ENCODE results near the gene TMEM14B. TPM values are rescaled to one million over a fixed set of nuclear protein-coding genes. Genes with fewer than 3 reads are reported as not detected.

TMEM14B gene
- total and polyA plus RNA-seq, 9 of the 15 experiments (the other 6 are each of a cell fraction or from before 2014, with no cell fraction given) = 174 to 862 (median 263) TPM

GRCh38 chr6:10722570-10722819 is 25.1 kb upstream of the TMEM14B start (continued):
- TF ChIP-seq AFF4 (CRISPR knock-in tag; IDR thresholded peaks at IDR 0.05) = no peak
- no peak for TF ChIP-seq CBX8 (IDR thresholded peaks at IDR 0.05; ENCODE audit: borderline replicate concordance, extremely low read depth, low read depth, low read length, poor library complexity, severe bottlenecking)
- no peak for TF ChIP-seq ZNF277 (CRISPR knock-in tag; IDR thresholded peaks at IDR 0.05; ENCODE audit: borderline replicate concordance)
- no peak; the same call in 1 of the 2 replicates for TF ChIP-seq HDAC2 (IDR thresholded peaks at IDR 0.05)
- no peak for TF ChIP-seq NR2C1 (IDR thresholded peaks at IDR 0.05)
- TF ChIP-seq NR2C1 (tag; IDR thresholded peaks at IDR 0.05) = peak; percentile 39; the same call in 1 of the 2 replicates
- no peak for TF ChIP-seq ARID4B (CRISPR knock-in tag; IDR thresholded peaks at IDR 0.05)
- TF ChIP-seq MCM2 (IDR thresholded peaks at IDR 0.05; ENCODE audit: low read depth) = no peak
- TF ChIP-seq NELFE (IDR thresholded peaks at IDR 0.05; ENCODE audit: insufficient read depth, insufficient read length) = no peak
- no peak for TF ChIP-seq RB1 (IDR thresholded peaks at IDR 0.05; ENCODE audit: low read depth)
- TF ChIP-seq NFIX (CRISPR knock-in tag; IDR thresholded peaks at IDR 0.05; ENCODE audit: low read depth) = 0 out of 2 replicates have a peak, but pooled peaks have one; percentile 17
- no peak for TF ChIP-seq RBFOX2 (IDR thresholded peaks at IDR 0.05; ENCODE audit: low read depth, low read length)
- 0 out of 2 replicates have a peak, but pooled peaks have one; percentile 54 for TF ChIP-seq ERF (CRISPR knock-in tag; IDR thresholded peaks at IDR 0.05)
- TF ChIP-seq NCOA1 (IDR thresholded peaks at IDR 0.05; ENCODE audit: low read depth) = no peak
- TF ChIP-seq DEAF1 (CRISPR knock-in tag; IDR thresholded peaks at IDR 0.05) = 0 out of 2 replicates have a peak, but pooled peaks have one; percentile 36
